Transverse colon (tissue), 3 donors: Measurements from ENCODE around the gene FAM210A.

Source experiments
- POLR2A ChIP-seq: fragments of 450-650 bp; IDR thresholded peaks from one replicate; pipeline ENCODE4 v1.6.1; 2016; ENCODE audit warnings: antibody characterized with exemption, mild to moderate bottlenecking, moderate library complexity
- TF ChIP-seq, protein P1 (sequence below), 5 experiments: fragments of 200-600 bp in 3 of 5; fragments of 450-650 bp in 2 of 5; sonication (generic) in 3 of 5; IDR thresholded peaks; 1 replicate in 2 of 5; 2 replicates in 3 of 5; pipeline ENCODE4 v1.5.1; 2016 to 2017; ENCODE audit warnings: antibody characterized with exemption in 5 of 5, inconsistent platforms in 3 of 5, mild to moderate bottlenecking in 2 of 5, moderate library complexity in 1 of 5

DNA sequence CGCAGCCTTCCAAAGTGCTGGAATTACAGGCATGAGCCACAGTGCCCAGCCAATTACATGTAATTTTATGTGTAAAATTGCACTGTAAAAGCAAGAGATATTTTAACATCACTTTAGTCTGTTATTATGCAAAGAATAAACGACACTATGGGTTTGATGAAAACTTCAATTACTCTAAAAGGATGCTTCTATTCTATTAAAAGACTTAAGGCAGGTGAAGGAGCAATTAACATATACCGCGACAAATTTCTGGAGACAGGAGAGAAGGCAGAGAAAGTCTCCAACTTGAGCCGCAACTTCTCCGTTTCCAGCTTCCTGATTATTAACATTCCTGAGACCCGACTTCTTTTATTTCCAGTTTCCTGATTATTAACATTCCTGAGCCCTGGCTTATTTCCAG, 53.7 kb downstream of the FAM210A start:
- TF ChIP-seq, protein P1, sequence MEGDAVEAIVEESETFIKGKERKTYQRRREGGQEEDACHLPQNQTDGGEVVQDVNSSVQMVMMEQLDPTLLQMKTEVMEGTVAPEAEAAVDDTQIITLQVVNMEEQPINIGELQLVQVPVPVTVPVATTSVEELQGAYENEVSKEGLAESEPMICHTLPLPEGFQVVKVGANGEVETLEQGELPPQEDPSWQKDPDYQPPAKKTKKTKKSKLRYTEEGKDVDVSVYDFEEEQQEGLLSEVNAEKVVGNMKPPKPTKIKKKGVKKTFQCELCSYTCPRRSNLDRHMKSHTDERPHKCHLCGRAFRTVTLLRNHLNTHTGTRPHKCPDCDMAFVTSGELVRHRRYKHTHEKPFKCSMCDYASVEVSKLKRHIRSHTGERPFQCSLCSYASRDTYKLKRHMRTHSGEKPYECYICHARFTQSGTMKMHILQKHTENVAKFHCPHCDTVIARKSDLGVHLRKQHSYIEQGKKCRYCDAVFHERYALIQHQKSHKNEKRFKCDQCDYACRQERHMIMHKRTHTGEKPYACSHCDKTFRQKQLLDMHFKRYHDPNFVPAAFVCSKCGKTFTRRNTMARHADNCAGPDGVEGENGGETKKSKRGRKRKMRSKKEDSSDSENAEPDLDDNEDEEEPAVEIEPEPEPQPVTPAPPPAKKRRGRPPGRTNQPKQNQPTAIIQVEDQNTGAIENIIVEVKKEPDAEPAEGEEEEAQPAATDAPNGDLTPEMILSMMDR (IDR thresholded peaks at IDR 0.05) = no peak
- TF ChIP-seq POLR2A = no peak
